Kidney (tissue), 14 donors: ENCODE data around the gene DSCAML1. TPM values are rescaled to one million over a fixed set of nuclear protein-coding genes. Genes with fewer than 3 reads are reported as not detected.

Source experiments
- DNase-seq, 5 donors: peaks; one replicate each; pipeline ENCODE4 v3.0.0-alpha.2; 2013 to 2020
- FAIRE-seq: peaks from 2 replicates; lab custom pipeline; 2012; peaks lifted over from hg19 to GRCh38; lab: Jason Lieb, UNC
- H3K27ac ChIP-seq, 2 donors: one replicate each; pipeline ENCODE4 v1.7.0; 2013; ENCODE audit warnings: low read depth in 2 of 2, low read length in 2 of 2, inconsistent platforms in 1 of 2
- H3K27me3 ChIP-seq: one replicate; pipeline ENCODE4 v1.7.1; 2013; ENCODE audit warnings: low read length, inconsistent platforms; ENCODE audit not compliant: control insufficient read depth, insufficient read depth
- H3K36me3 ChIP-seq, 3 donors: one replicate each; pipeline versions ENCODE4 v1.7.0 to v1.7.1; 2013; ENCODE audit warnings: low read length in 3 of 3, control low read depth in 1 of 3, inconsistent platforms in 1 of 3; ENCODE audit not compliant: insufficient read depth in 3 of 3, control insufficient read depth in 2 of 3
- H3K4me1 ChIP-seq, 3 donors: one replicate each; pipeline versions ENCODE4 v1.7.0 to v1.7.1; 2013; ENCODE audit warnings: low read length in 3 of 3, inconsistent platforms in 1 of 3, low read depth in 1 of 3; ENCODE audit not compliant: control insufficient read depth in 2 of 3, insufficient read depth in 2 of 3
- H3K4me3 ChIP-seq, 3 donors: one replicate each; pipeline versions ENCODE4 v1.7.0 to v1.8.1; 2013; ENCODE audit warnings: low read length in 3 of 3, control low read depth in 1 of 3, inconsistent platforms in 1 of 3
- H3K9ac ChIP-seq, 3 donors: one replicate each; pipeline versions ENCODE4 v1.7.0 to v1.7.1; 2013; ENCODE audit warnings: low read length in 3 of 3, control low read depth in 1 of 3, inconsistent platforms in 1 of 3
- H3K9me3 ChIP-seq, 3 donors: one replicate each; pipeline versions ENCODE4 v1.7.0 to v1.7.1; 2013; ENCODE audit warnings: low read length in 3 of 3, control low read depth in 1 of 3, inconsistent platforms in 1 of 3; ENCODE audit not compliant: control insufficient read depth in 2 of 3, insufficient read depth in 1 of 3
- CTCF ChIP-seq: IDR thresholded peaks from 3 replicates; pipeline ENCODE4 v1.5.1; 2012; ENCODE audit warnings: mild to moderate bottlenecking, moderate library complexity, borderline replicate concordance; ENCODE audit not compliant: insufficient read depth; ENCODE audit errors: extremely low read depth
- intact Hi-C: fragments of 100-400 bp; cut with DNase I; formaldehyde crosslinking; loops from one replicate; pipeline ENCODE4 v1.11.1; 2022
- polyA plus RNA-seq: library from polyadenylated mRNA; stranded (reverse); fragments of 350-450 nt; fragmentation: Illumina TruSeq; extraction: RNeasy Lipid Tissue Mini Kit (QIAGEN cat#74804); gene quantifications from one replicate; pipeline ENCODE4 v1.2.3, GENCODE V29; 2014; ENCODE audit warnings: low read depth, low replicate concordance; ENCODE audit not compliant: insufficient read depth
- total RNA-seq: library from RNA; stranded (reverse); fragmentation: NEBNext Ultra II Directional; extraction: Animal tissue kit (Norgen Biotek cat#: 25700); gene quantifications from one replicate; pipeline ENCODE4 v1.2.1, GENCODE V29; 2021
- donor health status: control.
- donor health status: control.
- donor health status: control.
- donor health status: control.
- donor health status: control.
- donor health status: DM: yes; HTN: yes; CAD: no.
- donor health status: Normal renal cell carcinoma (clear cell type).

The DSCAML1 gene
- total and polyA plus RNA-seq, 2 donors from 2014 or later: 0.95 to 17.3 TPM

GRCh38 chr11:117580866-117581265 lies 216.2 kb downstream of the DSCAML1 start:
- Histone ChIP-seq H3K9ac (no peak overlapping the region), H3K4me3 (no peak overlapping the region), H3K27me3 (no peaks in the 10 kb centered on the region), H3K9me3 (no peaks in the 10 kb centered on the region), H3K4me1 (no peaks in the 10 kb centered on the region), H3K36me3 (no peaks in the 10 kb centered on the region), H3K27ac (no peak overlapping the region)
- intact Hi-C loops: no loop called here
- FAIRE-seq: no peak
- peak in 1 of 5 donors; percentile 3 for DNase-seq
- no peak for TF ChIP-seq CTCF

- Histone ChIP-seq H3K4me1 (no peaks in the 10 kb centered on the region), H3K27me3 (no peaks in the 10 kb centered on the region), H3K36me3 (no peaks in the 10 kb centered on the region), H3K4me3 (no peak overlapping the region), H3K9me3 (no peaks in the 10 kb centered on the region), H3K27ac (no peak overlapping the region), H3K9ac (no peak overlapping the region)
- DNase-seq (no peak), FAIRE-seq (no peak)
- TF ChIP-seq CTCF: no peak
- intact Hi-C loops: no loop called here
Observed at GRCh38 chr11:117579161-117579560, 217.9 kb downstream of the DSCAML1 start.

- Histone ChIP-seq H3K4me3 (no peak overlapping the region), H3K27me3 (no peaks in the 10 kb centered on the region), H3K9ac (no peak overlapping the region), H3K36me3 (no peaks in the 10 kb centered on the region), H3K4me1 (no peaks in the 10 kb centered on the region), H3K27ac (no peak overlapping the region), H3K9me3 (no peaks in the 10 kb centered on the region)
- no peak for TF ChIP-seq CTCF
- FAIRE-seq (no peak), DNase-seq (no peak)
- intact Hi-C loops: no loop called here
Observed at GRCh38 chr11:117575856-117576255, 221.2 kb downstream of the DSCAML1 start.

GRCh38 chr11:117574551-117574950 lies 222.5 kb downstream of the DSCAML1 start:
- DNase-seq: no peak
- FAIRE-seq: no peak
- H3K4me3 ChIP-seq: no peak overlapping the region
- intact Hi-C loops: no loop called here
- H3K9me3 ChIP-seq: no peaks in the 10 kb centered on the region
- H3K4me1 ChIP-seq: no peaks in the 10 kb centered on the region
- H3K27ac ChIP-seq: no peak overlapping the region
- TF ChIP-seq CTCF: no peak
- H3K9ac ChIP-seq: no peak overlapping the region
- H3K27me3 ChIP-seq: no peaks in the 10 kb centered on the region
- H3K36me3 ChIP-seq: no peaks in the 10 kb centered on the region
